NCI-H128 (cell line): ENCODE results near the gene NR2F2.

Source experiments
- DNase-seq: peaks from one replicate; lab custom pipeline; 2025; ENCODE audit not compliant: unreplicated experiment; lab: John Stamatoyannopoulos, UW

NR2F2 gene

GRCh38 chr15:96331144-96331944, 844 bp downstream of the NR2F2 start:
- DNase-seq = no peak

- DNase-seq = no peak
These were observed 1.6 kb downstream of the NR2F2 start for GRCh38 chr15:96331945-96332636.

- DNase-seq = no peak
These were observed 2.2 kb downstream of the NR2F2 start for GRCh38 chr15:96332637-96333121.

GRCh38 chr15:96333131-96334016, 2.9 kb downstream of the NR2F2 start:
- no peak for DNase-seq

- no peak for DNase-seq
These were observed 3.7 kb downstream of the NR2F2 start for GRCh38 chr15:96334017-96334704.

- no peak for DNase-seq
These were observed 4.4 kb downstream of the NR2F2 start for GRCh38 chr15:96334705-96335410.

GRCh38 chr15:96335411-96336024, 5.0 kb downstream of the NR2F2 start:
- no peak for DNase-seq

- no peak for DNase-seq
These were observed 5.7 kb downstream of the NR2F2 start for GRCh38 chr15:96336108-96336595.

GRCh38 chr15:96336596-96337364, 6.3 kb downstream of the NR2F2 start:
- DNase-seq = no peak

- no peak for DNase-seq
These were observed 7.0 kb downstream of the NR2F2 start for GRCh38 chr15:96337365-96338023.

- DNase-seq = no peak
These were observed 7.7 kb downstream of the NR2F2 start for GRCh38 chr15:96338074-96338765.

- no peak for DNase-seq
These were observed 8.5 kb downstream of the NR2F2 start for GRCh38 chr15:96338766-96339618.

- no peak for DNase-seq
These were observed 9.3 kb downstream of the NR2F2 start for GRCh38 chr15:96339619-96340347.

GRCh38 chr15:96340348-96340597, 9.8 kb downstream of the NR2F2 start:
- no peak for DNase-seq

GRCh38 chr15:96340598-96341512, 10.4 kb downstream of the NR2F2 start:
- no peak for DNase-seq
